DLD1 (cell line): ENCODE measurements around the gene STPG2.
"Not testable (repeated sequence)": the region's sequence is repeated elsewhere in the genome, so short reads cannot be mapped to it uniquely, and the experiment has no call there.

Source experiments
- in situ Hi-C: cut with HindIII; loops from 2 replicates; pipeline ENCODE4 v1.10.0; 2017; ENCODE audit warnings: low sequenced_read_pairs

Gene STPG2

DNA sequence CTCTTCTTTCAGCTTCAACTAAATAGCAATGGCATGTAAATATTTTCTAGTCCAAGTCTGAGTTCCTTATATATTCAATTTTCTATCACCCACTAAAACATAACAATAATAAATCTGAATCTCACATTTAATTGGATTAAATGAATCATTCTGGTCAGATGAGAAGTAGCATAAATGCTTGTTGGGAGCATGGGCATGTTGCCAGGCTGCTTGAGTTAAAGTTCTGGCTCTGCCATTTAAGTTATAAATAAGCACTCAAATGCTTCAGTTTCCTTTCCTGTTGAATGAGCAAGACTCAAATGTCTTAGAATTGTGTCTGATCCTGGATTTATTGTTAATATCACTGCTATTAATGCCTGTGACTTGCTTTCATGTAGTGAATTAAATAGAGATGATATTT, 496.3 kb downstream of the STPG2 start:
- in situ Hi-C loops, result no loop called here

DNA sequence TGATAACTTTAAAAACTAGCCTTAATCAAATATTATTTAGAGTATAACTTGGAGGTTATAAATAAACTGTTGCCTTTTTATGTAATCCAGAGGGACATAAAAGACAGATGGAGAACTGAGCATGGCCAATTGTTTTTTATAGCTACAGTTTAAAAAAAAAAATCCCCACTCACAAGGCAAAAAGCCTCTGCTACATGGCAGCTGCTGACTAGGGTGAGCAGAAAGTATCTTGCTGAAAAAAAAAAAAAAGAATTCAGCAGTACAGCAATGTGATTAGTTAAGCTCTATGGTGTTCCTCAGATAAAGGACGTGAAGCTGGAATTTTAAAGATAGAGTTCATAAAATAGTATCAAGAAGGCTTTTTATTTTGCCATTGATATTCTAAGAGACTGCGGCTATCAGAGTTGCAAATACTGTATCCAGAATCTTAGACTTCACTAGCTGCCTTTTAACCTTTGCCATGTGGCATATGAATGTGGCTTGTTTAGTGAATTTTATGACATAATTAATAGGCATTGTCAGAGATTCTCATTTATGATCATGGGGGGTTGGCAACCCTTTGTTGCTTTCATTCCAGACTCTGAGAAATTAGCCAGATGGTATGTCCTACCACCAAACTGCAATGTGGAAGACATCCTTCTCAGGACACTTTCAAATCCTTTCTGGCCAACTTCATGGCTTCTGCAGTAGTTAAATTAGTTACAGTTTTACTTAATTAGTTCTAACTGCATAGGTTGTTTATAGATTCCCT, 498.0 kb downstream of the STPG2 start:
- in situ Hi-C loops, result no loop called here

DNA sequence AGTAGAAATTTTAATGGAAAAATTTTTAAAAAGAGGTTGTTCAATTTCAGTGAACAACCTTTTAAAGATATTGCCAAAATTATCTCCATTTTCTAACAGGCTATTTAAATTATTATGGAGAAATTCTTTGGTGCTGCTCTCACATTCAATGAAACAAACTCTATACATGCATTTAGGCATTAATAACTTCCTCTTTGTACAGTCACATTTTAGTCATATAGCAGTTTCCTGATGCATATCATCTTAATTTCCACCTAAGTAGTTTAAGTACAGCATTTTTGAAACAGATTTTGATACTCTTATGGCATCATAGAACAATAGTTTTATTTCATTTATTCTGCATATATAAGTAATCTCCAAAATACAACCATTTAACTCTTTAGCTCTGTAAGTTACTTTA, 500.1 kb downstream of the STPG2 start:
- in situ Hi-C loops, result no loop called here

DNA sequence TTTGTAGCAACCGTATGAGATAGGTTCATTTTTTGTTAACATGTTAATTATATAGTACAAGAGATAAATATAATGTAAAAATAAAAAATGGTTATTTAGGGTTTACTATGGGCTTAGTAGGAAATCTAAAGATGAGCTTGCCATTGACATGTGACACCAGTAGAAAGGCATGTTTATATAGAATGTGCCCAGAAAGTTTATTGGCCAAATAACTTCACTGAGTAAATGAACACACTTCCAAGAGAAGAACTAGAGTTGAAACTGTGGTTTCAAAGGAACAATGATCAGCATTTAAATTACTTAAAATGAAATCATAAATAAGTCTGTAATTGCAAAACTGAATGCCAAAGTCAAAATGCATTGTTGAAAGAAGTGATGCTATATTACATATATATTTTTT, 503.3 kb downstream of the STPG2 start:
- in situ Hi-C loops, result no loop called here

DNA sequence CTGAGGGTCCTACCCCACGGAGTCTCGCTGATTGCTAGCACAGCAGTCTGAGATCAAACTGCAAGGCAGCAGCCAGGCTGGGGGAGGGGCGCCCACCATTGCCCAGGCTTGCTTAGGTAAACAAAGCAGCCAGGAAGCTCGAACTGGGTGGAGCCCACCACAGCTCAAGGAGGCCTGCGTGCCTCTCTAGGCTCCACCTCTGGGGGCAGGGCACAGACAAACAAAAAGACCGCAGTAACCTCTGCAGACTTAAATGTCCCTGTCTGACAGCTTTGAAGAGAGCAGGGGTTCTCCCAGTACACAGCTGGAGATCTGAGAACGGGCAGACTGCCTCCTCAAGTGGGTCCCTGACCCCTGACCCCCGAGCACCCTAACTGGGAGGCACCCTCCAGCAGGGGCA, 509.4 kb downstream of the STPG2 start:
- in situ Hi-C loops, result not testable (repeated sequence)

DNA sequence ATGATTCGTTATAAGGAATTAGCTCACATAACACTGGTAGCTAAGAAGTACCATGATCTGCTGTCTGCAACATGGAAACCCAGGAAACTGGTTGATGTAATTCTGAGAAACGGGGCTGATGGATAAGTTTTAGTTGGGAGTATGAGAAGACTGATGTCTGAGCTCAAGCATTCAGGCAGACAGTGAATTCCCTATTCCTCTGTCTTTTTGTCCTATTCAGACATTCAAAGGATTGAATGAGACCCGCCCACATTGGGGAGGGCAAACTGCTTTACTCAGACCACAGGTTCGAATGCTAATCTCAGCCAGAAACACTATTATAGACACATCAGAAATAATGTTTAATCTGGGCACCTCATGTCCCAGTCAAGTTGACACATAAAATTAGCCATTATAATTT, 515.5 kb downstream of the STPG2 start:
- in situ Hi-C loops, result no loop called here

DNA sequence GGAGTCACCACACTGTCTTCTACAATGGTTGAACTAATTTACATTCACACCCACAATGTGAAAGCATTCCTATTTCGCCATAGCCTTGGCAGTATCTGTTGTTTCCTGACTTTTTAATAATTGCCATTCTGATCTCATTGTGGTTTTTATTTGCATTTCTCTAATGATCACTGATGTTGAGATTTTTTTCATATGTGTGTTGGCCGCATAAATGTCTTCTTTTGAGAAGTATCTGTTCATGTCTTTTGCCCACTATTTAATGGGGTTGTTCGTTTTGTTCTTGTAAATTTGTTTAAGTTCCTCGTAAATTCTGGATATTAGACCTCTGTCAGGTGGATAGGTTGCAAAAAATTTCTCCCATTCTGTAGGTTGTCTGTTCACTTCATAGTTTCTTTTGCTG, 519.1 kb downstream of the STPG2 start:
- in situ Hi-C loops, result no loop called here

DNA sequence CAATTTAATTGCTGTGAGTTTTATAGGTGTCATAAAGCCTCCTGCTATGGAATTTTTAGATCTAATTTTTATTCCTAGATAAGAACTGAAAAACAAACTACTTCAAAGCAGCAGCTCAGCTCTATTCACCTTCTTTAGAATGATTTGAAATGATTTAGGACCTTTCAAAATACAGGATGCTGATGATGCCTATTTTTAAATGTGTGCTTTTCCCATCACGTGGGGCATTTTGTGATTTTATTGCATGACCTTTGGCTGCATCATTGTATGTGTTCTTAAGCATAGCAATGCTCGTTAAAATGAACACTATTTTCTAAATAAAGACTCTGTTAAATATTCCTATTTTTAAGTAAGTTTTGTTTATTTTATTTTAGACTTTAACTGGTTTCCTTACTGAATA, 537.3 kb downstream of the STPG2 start:
- in situ Hi-C loops, result no loop called here

DNA sequence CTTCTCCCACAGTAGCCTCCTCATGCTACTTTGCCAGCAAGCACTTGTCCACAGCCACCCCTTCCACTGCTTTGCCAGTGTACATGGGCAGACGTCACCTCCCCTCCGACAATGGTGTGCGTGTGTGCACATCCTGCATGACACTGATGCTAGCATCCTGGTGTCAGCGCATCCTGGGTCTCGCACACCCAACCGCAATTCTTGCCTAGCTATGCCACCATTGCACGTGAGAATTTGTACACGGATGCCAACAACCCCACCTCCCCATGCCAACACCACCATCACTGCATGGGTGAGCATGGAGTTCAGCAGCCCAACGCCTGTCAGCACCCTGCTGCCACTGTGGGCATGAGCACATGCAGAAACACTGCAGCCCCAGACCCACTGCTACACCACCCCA, 550.0 kb downstream of the STPG2 start:
- in situ Hi-C loops, result no loop called here

DNA sequence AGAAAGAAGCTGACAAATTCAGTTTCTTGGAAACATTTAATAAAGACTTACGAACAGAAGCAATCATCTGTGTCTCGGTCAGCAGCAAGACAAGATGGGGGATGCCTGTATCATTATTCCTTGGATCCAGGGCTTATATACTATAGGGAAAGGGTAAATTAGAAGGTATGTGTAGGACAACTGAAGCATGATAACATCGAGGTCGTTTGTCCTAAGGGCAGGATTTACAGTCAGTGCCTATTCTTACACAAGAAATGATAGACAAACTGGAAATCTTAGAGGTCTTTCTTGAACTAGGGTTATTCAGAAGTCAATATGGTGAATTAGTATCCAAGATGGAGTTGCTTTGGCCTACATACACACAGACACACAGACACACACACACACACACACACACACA, 553.0 kb downstream of the STPG2 start:
- in situ Hi-C loops, result no loop called here

DNA sequence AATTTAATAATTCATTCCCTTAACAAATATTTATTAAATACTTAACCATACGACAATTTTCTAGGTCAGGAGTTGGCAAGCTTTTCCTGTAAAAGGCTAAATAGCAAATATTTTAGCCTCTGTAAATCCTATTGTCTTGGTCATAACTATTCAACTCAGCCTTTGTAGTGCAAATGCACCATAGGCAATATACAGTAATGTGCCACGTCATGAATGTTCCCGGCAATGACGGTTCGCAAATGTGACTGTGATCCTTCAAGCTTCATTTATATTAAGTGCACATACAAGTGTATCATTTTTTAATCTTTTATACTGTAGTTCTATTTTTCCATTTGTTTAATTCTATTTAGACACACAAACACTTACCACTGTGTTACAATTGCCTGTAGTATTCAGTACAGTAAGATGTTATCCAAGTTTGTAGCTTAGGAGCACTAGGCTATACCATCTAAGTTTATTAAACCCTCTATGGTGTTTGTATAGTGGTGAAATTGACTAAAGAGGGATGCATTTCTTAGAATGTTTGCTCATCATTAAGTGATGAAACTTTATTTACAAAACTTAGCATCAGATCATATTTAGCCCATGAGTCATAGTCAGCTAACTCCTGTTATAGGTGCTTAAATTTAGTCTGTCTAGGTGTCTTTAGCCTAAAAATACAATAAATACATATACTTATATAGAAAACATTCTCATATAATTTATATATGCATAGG, 553.6 kb downstream of the STPG2 start:
- in situ Hi-C loops, result no loop called here

DNA sequence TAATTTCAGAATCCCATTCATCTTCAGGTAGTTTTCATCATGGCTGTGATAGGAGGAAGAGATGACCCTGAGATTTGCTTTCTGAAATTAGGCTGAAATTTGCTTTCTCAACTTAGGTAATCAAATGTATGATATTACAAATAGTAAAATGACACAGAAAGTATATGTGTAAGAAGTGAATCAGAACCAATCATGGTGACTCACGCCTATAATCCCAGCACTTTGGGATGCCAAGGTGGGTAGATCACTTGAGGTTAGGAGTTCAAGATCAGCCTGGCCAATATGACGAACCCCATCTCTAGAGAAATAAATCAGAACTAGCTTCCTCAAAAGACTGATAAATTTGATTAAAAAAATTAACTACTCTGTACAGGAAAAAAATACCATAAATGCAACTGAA, 555.4 kb downstream of the STPG2 start:
- in situ Hi-C loops, result no loop called here

DNA sequence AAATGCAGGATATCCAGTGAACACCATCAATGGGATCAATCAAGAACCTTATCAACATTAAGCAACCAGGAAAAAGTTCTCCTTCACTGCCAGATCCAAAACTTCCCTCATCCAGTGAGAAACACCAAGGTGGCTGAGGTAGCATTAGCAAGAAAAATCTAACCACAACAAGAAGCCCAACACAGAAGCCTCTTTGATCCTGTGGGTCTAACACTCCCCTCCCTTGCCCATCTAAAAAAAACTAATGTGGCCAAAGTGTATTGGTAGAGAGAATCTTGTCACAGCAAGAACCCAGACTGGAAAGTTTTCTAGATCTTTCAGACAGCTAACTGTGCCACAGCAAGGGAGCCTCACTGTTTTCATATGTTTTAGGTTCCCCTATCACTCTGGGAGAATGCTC, 558.0 kb downstream of the STPG2 start:
- in situ Hi-C loops, result no loop called here

DNA sequence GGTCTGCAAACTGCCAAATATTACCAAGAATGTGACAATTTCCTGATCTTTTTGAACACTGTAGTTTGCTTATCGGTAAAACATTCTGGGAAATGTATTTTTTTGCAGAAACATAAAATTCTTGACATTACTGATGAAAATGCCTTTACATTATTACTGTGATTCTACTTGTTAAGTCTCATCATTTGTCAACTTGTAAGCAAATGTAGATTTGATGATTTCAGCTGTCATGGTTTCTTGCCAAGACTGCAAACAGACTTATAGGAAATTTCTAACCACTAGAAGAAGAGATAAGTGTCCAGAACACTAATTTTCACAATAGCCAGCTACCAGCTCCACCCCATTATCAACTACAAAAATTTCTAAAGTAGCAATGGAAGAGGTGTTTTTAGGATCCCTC, 560.4 kb downstream of the STPG2 start:
- in situ Hi-C loops, result no loop called here

DNA sequence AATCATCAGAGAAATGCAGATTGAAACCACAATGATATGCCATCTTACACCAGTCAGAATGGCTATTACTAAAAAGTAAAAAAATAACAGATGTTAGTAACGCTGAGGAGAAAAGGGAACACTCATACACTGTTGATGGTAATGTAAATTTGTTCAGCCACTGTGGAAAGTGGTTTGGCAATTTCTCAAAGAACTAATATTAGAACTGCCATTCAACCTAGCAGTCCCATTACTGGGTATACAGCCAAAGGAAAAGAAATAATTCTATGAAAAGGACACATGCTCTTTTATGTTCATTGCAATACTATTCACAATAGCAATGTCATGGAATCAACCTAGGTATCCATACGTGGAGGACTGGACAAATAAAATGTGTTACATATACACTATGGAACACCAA, 566.3 kb downstream of the STPG2 start:
- in situ Hi-C loops, result no loop called here

DNA sequence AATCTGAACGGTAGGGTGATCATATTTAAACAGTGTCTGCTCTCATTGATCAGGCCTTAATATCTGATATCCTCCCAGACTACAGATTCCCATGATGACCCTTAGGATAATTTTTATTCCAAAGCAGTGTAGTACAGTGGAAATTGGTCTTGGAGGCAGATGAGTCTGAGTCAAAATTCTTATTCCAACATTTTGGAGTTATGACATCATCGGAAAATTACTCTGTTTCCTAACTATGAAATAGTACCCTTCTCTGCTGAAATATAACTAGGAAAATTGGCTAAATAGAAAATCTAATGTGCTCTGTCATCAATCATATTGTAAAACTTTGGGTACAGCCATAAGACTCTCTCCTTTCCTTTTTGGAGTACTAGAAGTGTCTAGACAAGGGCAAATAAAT, 583.3 kb downstream of the STPG2 start:
- in situ Hi-C loops, result no loop called here

DNA sequence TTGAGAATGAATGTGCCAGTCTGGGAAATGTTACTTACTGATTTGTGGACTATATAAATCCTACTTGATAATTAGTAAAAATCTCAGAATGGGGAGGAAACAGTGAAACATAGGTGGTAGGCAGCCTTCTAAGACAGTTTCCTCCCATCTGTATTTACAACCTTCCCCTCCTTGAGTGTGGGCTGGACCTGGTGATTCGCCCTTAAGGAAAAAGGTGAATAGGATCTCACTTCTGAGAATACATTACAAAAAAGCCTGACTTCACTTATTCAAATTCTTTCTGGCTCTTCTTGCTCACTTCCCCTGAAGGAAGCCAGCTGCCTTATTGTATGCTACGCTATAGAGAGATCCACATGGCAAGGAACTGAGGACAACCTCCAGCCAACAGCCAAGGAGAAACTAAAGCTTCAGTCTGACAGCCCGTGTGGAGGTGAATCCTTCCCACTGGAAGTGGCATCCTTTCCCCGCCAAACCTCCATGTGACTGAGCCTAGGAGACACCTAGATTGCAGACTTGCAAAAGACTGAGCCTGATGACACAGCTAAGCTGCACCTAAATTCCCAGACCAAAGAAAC, 585.0 kb downstream of the STPG2 start:
- in situ Hi-C loops, result no loop called here

DNA sequence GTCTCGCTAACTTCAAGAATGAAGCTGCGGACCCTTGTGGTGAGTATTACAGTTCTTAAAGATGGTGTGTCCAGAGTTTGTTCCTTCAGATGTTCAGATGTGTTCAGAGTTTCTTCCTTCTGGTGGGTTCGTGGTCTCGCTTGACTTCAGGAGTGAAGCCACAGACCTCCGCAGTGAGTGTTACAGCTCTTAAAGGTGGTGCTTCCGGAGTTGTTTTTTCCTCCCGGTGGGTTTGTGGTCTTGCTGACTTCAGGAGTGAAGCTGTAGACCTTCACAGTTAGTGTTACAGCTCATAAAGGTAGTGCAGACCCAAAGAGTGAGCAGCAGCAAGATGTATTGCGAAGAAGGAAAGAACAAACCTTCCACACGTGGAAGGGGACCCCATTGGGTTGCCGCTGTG, 592.6 kb downstream of the STPG2 start:
- in situ Hi-C loops, result not testable (repeated sequence)

DNA sequence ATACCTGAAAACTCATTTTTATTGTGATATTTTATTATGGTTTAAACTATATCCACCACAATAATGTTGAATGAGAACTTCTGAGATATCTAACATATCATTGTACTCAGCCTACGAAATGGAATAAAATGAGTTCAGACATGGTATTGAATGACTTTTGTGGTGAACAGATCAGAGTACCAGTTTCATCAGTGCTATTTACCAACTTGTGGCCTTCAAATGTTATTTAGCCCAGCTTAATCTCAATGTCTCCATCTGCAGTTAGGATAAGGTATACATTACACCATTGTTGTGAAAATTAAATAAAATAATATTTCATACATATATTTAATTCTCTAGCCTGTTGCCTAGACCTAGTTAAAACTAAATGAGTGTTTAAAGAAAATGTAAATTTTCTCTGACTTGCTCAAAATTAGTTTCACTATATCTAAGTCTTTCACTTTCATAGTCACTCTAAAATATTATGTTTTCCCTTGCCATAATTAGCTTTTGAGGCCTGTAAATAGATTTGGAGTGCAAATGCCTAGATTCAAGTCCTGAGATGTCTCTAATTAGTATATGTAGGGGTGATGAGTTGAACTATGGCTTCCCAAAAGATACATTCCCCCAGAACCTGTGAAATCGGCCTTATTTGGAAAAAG, 594.2 kb downstream of the STPG2 start:
- in situ Hi-C loops, result no loop called here

DNA sequence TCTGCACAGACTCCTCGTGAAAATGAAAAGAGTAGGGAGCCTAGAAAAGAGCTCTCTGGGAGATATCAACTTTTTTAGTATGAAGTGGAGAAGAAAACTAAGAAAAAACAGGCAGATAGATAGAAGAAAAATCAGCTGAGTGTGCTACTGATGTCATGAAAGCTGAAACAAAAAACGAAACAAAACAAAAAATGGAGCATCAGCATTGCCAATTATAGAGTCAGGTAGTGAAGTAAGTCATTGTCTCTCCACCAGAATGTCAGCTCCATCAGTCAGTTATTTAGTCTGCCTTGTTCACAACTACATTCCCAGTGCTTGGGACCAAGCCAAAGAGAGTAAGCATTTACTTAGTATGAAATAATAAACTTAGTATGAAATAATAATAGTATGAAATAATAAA, 595.1 kb downstream of the STPG2 start:
- in situ Hi-C loops, result no loop called here

DNA sequence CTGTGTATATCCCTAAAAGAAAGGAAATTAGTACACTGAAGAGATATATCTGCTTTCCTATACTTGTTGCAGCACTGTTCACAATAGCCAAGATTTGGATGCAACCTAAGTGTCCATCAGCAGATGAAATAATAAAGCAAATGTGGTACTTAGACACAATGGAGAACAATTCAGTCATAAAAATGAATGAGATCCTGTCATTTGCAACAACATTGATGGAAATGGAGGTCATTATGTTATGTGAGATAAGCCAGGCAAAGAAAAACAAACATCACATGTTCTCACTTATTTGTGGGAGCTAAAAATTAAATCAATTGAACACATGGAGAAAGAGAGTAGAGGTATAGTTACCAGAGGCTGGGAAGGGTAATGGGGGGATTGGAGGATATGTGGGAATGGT, 611.9 kb downstream of the STPG2 start:
- in situ Hi-C loops, result no loop called here

DNA sequence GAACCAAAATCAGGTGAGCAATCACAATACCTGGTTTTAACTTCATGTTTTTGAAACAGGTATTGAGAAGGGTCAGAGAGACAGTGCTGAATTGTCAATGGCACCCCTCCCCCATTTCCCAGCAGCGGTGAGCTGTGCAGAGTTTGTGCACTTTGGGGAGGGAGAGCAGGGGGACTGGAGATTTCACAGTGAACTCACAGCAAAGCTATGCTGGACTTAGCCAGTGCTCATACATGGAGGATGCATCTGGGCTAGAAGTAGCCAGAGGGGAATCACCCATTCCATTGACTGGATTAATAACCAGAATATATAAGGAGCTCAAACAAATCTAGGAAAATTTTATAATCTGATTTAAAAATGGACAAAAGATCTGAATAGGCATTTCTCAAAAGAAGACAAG, 612.6 kb downstream of the STPG2 start:
- in situ Hi-C loops, result no loop called here
